GM12878 (cell line): ENCODE data around the gene CADPS. TPM values are rescaled to one million over a fixed set of nuclear protein-coding genes. Genes with fewer than 3 reads are reported as not detected.

Experiments used
- ATAC-seq: fragments of 200-7000 bp; cut with Tn5 transposase; 3 replicates; pipeline ENCODE4 v1.9.1; 2020; ENCODE audit warnings: mild to moderate bottlenecking, moderate library complexity
- BruUV-seq: library from RNA; stranded (reverse); fragments of 400-500 nt; replicated peaks from 2 replicates; lab custom pipeline; 2021; lab: Mats Ljungman, UMichigan
- CTCF ChIA-PET: fragments of 300-600 bp; sonication (Branson Sonifier 250); formaldehyde crosslinking; extraction: SDS; loops from one replicate; lab custom pipeline; 2021; ENCODE audit warnings: inconsistent platforms; lab: Yijun Ruan, JAX
- POLR2A ChIA-PET: fragments of 350-600 bp; formaldehyde crosslinking; extraction: SDS; loops from one replicate; lab custom pipeline; 2021; ENCODE audit warnings: inconsistent platforms; lab: Charles Lee
- RAD21 ChIA-PET: fragments of 300-600 bp; sonication (Branson Sonifier 250); formaldehyde crosslinking; loops from one replicate; lab custom pipeline; 2023; ENCODE audit warnings: antibody characterized with exemption; ENCODE audit not compliant: unreplicated experiment; lab: Charles Lee
- SMC1A ChIA-PET: fragments of 300-600 bp; sonication (Branson Sonifier 250); formaldehyde crosslinking; loops from one replicate; lab custom pipeline; 2023; ENCODE audit not compliant: unreplicated experiment, uncharacterized antibody; lab: Charles Lee
- DNase-seq: peaks from one replicate; pipeline ENCODE4 v3.0.0-alpha.2; 2011; ENCODE audit warnings: low read depth, low spot score
- FAIRE-seq: peaks from 3 replicates; lab custom pipeline; 2011; peaks lifted over from hg19 to GRCh38; lab: Jason Lieb, UNC
- H2AFZ ChIP-seq: 2 replicates; pipeline ENCODE4 v1.6.0; 2011; ENCODE audit warnings: low read depth, low read length, control low read depth; ENCODE audit not compliant: control insufficient read depth
- H3K27ac ChIP-seq: 2 replicates; pipeline ENCODE4 v1.5.1; 2011; ENCODE audit warnings: control low read depth; ENCODE audit not compliant: control insufficient read depth, insufficient read depth
- H3K27me3 ChIP-seq, 2 experiments: replicated peaks in 1 of 2; 2 replicates each; pipeline versions ENCODE4 v1.6.0 to v1.6.1; 2011; ENCODE audit warnings: low read length in 1 of 2; ENCODE audit not compliant: control insufficient read depth in 2 of 2, insufficient read depth in 2 of 2
- H3K36me3 ChIP-seq, 2 experiments: 2 replicates each; pipeline ENCODE4 v1.5.1; 2011; ENCODE audit warnings: low read length in 1 of 2; ENCODE audit not compliant: control insufficient read depth in 2 of 2, insufficient read depth in 2 of 2
- H3K4me1 ChIP-seq: 2 replicates; pipeline ENCODE4 v1.6.1; 2011; ENCODE audit warnings: mild to moderate bottlenecking, low read length, moderate library complexity, mixed read lengths; ENCODE audit not compliant: control insufficient read depth, insufficient read depth
- H3K4me2 ChIP-seq: 2 replicates; pipeline ENCODE4 v1.6.0; 2011; ENCODE audit warnings: control low read depth; ENCODE audit not compliant: control insufficient read depth, insufficient read depth
- H3K4me3 ChIP-seq: fragments of 200-600 bp; sonication (generic); 2 replicates; pipeline ENCODE4 v1.5.1; 2016
- H3K79me2 ChIP-seq: 2 replicates; pipeline ENCODE4 v1.6.0; 2011; ENCODE audit warnings: low read length; ENCODE audit not compliant: control insufficient read depth, insufficient read depth
- H3K9ac ChIP-seq: 2 replicates; pipeline ENCODE4 v1.8.0; 2011; ENCODE audit warnings: low read length, control low read depth, mixed read lengths; ENCODE audit not compliant: control insufficient read depth, insufficient read depth
- H3K9me3 ChIP-seq: replicated peaks from 3 replicates; pipeline ENCODE4 v1.5.1; 2011; ENCODE audit warnings: mild to moderate bottlenecking, low read length; ENCODE audit not compliant: control insufficient read depth, insufficient read depth
- H4K20me1 ChIP-seq: 2 replicates; pipeline ENCODE4 v1.6.0; 2011; ENCODE audit not compliant: control insufficient read depth, insufficient read depth
- BCL3 ChIP-seq: IDR thresholded peaks from 2 replicates; pipeline ENCODE4 v1.6.1; 2011; ENCODE audit warnings: borderline replicate concordance, low read depth, mild to moderate bottlenecking, moderate library complexity, low read length; ENCODE audit not compliant: insufficient read depth, poor library complexity, severe bottlenecking
- CBFB ChIP-seq: IDR thresholded peaks from 2 replicates; pipeline ENCODE4 v1.6.1; 2016; ENCODE audit warnings: antibody characterized with exemption, low read depth
- CREM ChIP-seq: IDR thresholded peaks from 2 replicates; pipeline ENCODE4 v1.6.1; 2014; ENCODE audit warnings: antibody characterized with exemption, low read depth
- EED ChIP-seq: sonication (generic); IDR thresholded peaks from 2 replicates; pipeline ENCODE4 v1.6.1; 2016; ENCODE audit warnings: antibody characterized with exemption, low read depth
- FOXK2 ChIP-seq: fragments of 450-650 bp; IDR thresholded peaks from 2 replicates; pipeline ENCODE4 v1.6.1; 2017; ENCODE audit warnings: mild to moderate bottlenecking, moderate library complexity
- IKZF1 ChIP-seq: fragments of 450-650 bp; conservative IDR thresholded peaks from 2 replicates; pipeline ENCODE4 v1.6.1; 2017; ENCODE audit warnings: antibody characterized with exemption, mild to moderate bottlenecking
- KLF5 ChIP-seq: fragments of 450-650 bp; IDR thresholded peaks from 2 replicates; pipeline ENCODE4 v1.6.1; 2014; ENCODE audit warnings: mild to moderate bottlenecking; ENCODE audit not compliant: partially characterized antibody
- LARP7 ChIP-seq: fragments of 450-650 bp; IDR thresholded peaks from 2 replicates; pipeline ENCODE4 v1.6.1; 2017; ENCODE audit warnings: mild to moderate bottlenecking
- MTA3 ChIP-seq: IDR thresholded peaks from 2 replicates; pipeline ENCODE4 v1.6.1; 2012; ENCODE audit warnings: low read length, inconsistent platforms, borderline replicate concordance
- MYB ChIP-seq: fragments of 150-350 bp; IDR thresholded peaks from 2 replicates; pipeline ENCODE4 v1.6.1; 2014; ENCODE audit warnings: mild to moderate bottlenecking, low read depth, low read length, borderline replicate concordance
- NFXL1 ChIP-seq: fragments of 450-650 bp; IDR thresholded peaks from 2 replicates; pipeline ENCODE4 v1.6.1; 2017; ENCODE audit warnings: antibody characterized with exemption, mild to moderate bottlenecking, borderline replicate concordance
- NFYA ChIP-seq: IDR thresholded peaks from 2 replicates; pipeline ENCODE4 v1.6.1; 2011; ENCODE audit warnings: low read depth, mild to moderate bottlenecking, low read length, improper control_type of control experiment, borderline replicate concordance
- NR2F1 ChIP-seq: fragments of 450-650 bp; conservative IDR thresholded peaks from 2 replicates; pipeline ENCODE4 v1.6.1; 2017; ENCODE audit warnings: mild to moderate bottlenecking
- POU2F2 ChIP-seq: IDR thresholded peaks from 3 replicates; pipeline ENCODE4 v1.6.1; 2011; ENCODE audit warnings: low read depth, mild to moderate bottlenecking, low read length, borderline replicate concordance
- SIN3A ChIP-seq: IDR thresholded peaks from 2 replicates; pipeline ENCODE4 v1.6.1; 2012; ENCODE audit warnings: low read depth, low read length, improper control_type of control experiment
- SREBF1 ChIP-seq: IDR thresholded peaks from 2 replicates; pipeline ENCODE4 v1.6.1; 2012; ENCODE audit warnings: mild to moderate bottlenecking, low read length
- STAT1 ChIP-seq: fragments of 450-650 bp; conservative IDR thresholded peaks from 2 replicates; pipeline ENCODE4 v1.6.1; 2014; ENCODE audit warnings: antibody characterized with exemption, mild to moderate bottlenecking
- TARDBP ChIP-seq: IDR thresholded peaks from 2 replicates; pipeline ENCODE4 v1.6.1; 2016; ENCODE audit warnings: borderline replicate concordance
- YBX1 ChIP-seq: fragments of 450-650 bp; IDR thresholded peaks from 2 replicates; pipeline ENCODE4 v1.6.1; 2016; ENCODE audit warnings: antibody characterized with exemption
- ZNF24 ChIP-seq: fragments of 450-650 bp; IDR thresholded peaks from 2 replicates; pipeline ENCODE4 v1.6.1; 2017; ENCODE audit warnings: antibody characterized with exemption, mild to moderate bottlenecking
- ZNF622 ChIP-seq: fragments of 450-650 bp; IDR thresholded peaks from 2 replicates; pipeline ENCODE4 v1.6.1; 2017; ENCODE audit warnings: mild to moderate bottlenecking, inconsistent platforms
- WGBS: methylation state at CpG from one replicate; pipeline ENCODE4 v1.1.6; 2016; ENCODE audit warnings: low lambda C conversion rate; ENCODE audit not compliant: insufficient replicate concordance, insufficient coverage; ENCODE audit errors: missing lambda C conversion rate; 5-methylcytosine and 5-hydroxymethylcytosine counted together
- in situ Hi-C: fragments of 300-500 bp; cut with MboI; formaldehyde crosslinking; loops from 9 replicates; pipeline ENCODE4 v1.14.3; 2018; ENCODE audit warnings: mixed read lengths
- intact Hi-C: fragments of 100-400 bp; cut with micrococcal nuclease; formaldehyde crosslinking; loops from one replicate; pipeline ENCODE4 v1.14.2; 2022; ENCODE audit not compliant: unreplicated experiment
- polyA plus RNA-seq, 11 experiments: library from polyadenylated mRNA; depleted of rRNA in 4 of 11; unstranded in 6 of 11; stranded (reverse) in 5 of 11; fragments of >200 nt; fragmentation: Nextera tagmentation in 4 of 11; fragmentation: Illumina TruSeq in 1 of 11; extraction: Ambion mirVana in 4 of 11; extraction: Trizol in 1 of 11; gene quantifications; 1 replicate in 1 of 11; 2 replicates in 10 of 11; pipeline versions ENCODE4 v1.2.1 to v1.2.3, GENCODE V29; 2011 to 2016; ENCODE audit warnings: inconsistent platforms in 2 of 11, missing spikeins in 2 of 11, low read depth in 1 of 11
- total RNA-seq, 4 experiments: library from RNA; depleted of rRNA in 3 of 4; stranded (reverse); fragments of >200 nt in 3 of 4; fragmentation: Illumina TruSeq in 1 of 4; extraction: Trizol in 1 of 4; gene quantifications; 2 replicates each; pipeline versions ENCODE4 v1.2.1 to v1.2.3, GENCODE V29; 2013 to 2021

The CADPS gene
- total and polyA plus RNA-seq, 10 of the 15 experiments (the other 5 are each of a cell fraction or from before 2014, with no cell fraction given): 0.20 TPM; not detected in 9

DNA sequence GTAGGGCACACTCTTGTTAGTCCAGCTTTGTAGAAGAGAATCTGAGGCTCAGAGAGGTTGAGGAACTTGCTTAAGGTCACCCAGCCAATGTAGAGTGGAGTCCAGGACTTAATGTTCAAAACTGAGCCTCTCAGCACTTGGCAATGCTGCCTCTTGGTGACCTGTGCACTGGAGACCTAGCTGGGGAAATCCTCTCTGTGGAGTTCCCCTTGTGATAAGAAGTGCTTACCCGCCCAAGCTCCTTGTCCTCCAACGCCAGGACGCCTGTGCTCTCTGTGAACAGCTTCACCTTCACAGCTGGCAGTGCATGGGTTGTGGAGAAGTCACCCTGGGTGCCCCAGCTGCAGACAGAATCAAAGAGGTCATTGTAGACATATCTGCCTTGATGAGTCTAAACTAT, 282.8 kb downstream of the CADPS start:
- DNase-seq: no peak
- H3K4me3 ChIP-seq: no peak overlapping the region
- whole genome bisulfite sequencing: 0% methylated on average over 3 of the region's 3 CpGs
- ATAC-seq: peak; percentile 87
- no peak overlapping the region for H3K27ac ChIP-seq
- H3K36me3 ChIP-seq: no peaks in the 10 kb centered on the region
- no peak for FAIRE-seq
- no peaks in the 10 kb centered on the region for H3K4me1 ChIP-seq
- in situ Hi-C loops: no loop called here
- SMC1A ChIA-PET: no interaction called here
- no peaks in the 10 kb centered on the region for H3K9me3 ChIP-seq
- no peak overlapping the region for H3K4me2 ChIP-seq
- no TSS peak for BruUV-seq
- RAD21 ChIA-PET: no interaction called here
- H3K27me3 ChIP-seq: no peaks in the 10 kb centered on the region
- TF ChIP-seq IKZF1: 0 out of 2 replicates have a peak, but pooled peaks have one; percentile 17
- TF ChIP-seq NFXL1: peak; percentile 54; the same call in 1 of the 2 replicates
- no peak for TF ChIP-seq YBX1
- TF ChIP-seq NR2F1: 0 out of 2 replicates have a peak, but pooled peaks have one; percentile 21
- intact Hi-C loops: no loop called here
- H4K20me1 ChIP-seq: no peaks in the 10 kb centered on the region
- no peak overlapping the region for H2AFZ ChIP-seq
- POLR2A ChIA-PET: no interaction called here
- no peak overlapping the region for H3K9ac ChIP-seq
- no peaks in the 10 kb centered on the region for H3K79me2 ChIP-seq
- CTCF ChIA-PET: no interaction called here

- CTCF ChIA-PET: interaction anchor here (0.6 kb wide), 1 partner anchor 655 kb away, joined by 3 read pairs; no protein-coding TSS in a partner anchor
- Histone ChIP-seq H3K4me3 (no peak overlapping the region), H4K20me1 (no peaks in the 10 kb centered on the region), H3K9ac (no peak overlapping the region), H3K36me3 (no peaks in the 10 kb centered on the region), H3K27me3 (no peaks in the 10 kb centered on the region), H3K4me2 (no peak overlapping the region), H2AFZ (no peak overlapping the region), H3K79me2 (no peaks in the 10 kb centered on the region), H3K27ac (no peak overlapping the region), H3K9me3 (no peaks in the 10 kb centered on the region), H3K4me1 (no peaks in the 10 kb centered on the region)
- RAD21 ChIA-PET: no interaction called here
- in situ Hi-C loops (no loop called here), intact Hi-C loops (no loop called here)
- TF ChIP-seq SIN3A: no peak
- TF ChIP-seq CBFB: no peak
- TF ChIP-seq NFYA: no peak
- no peak for TF ChIP-seq EED
- no peak for TF ChIP-seq MYB
- no peak for TF ChIP-seq POU2F2
- no peak for TF ChIP-seq YBX1
- TF ChIP-seq ZNF24: no peak
- TF ChIP-seq IKZF1: no peak
- TF ChIP-seq FOXK2: no peak
- TF ChIP-seq LARP7: no peak
- no peak for TF ChIP-seq BCL3
- TF ChIP-seq KLF5: no peak
- TF ChIP-seq SREBF1: no peak
- TF ChIP-seq ZNF622: no peak
- TF ChIP-seq CREM: no peak
- TF ChIP-seq TARDBP: no peak
- no peak for TF ChIP-seq STAT1
- no peak for TF ChIP-seq MTA3
- no TSS peak for BruUV-seq
- ATAC-seq (no peak), DNase-seq (no peak), FAIRE-seq (no peak)
- POLR2A ChIA-PET: no interaction called here
- 31% methylated on average over 4 of the region's 4 CpGs for WGBS
- SMC1A ChIA-PET: no interaction called here
These were observed 286.1 kb downstream of the CADPS start for GRCh38 chr3:62589078-62589477.
